Measurements from ENCODE around the gene RAP1GAP. TPM values are rescaled to one million over a fixed set of nuclear protein-coding genes. Genes with fewer than 3 reads are reported as not detected.
"Not testable (repeated sequence)": the region's sequence is repeated elsewhere in the genome, so short reads cannot be mapped to it uniquely, and the experiment has no call there.

RAP1GAP gene
- total RNA-seq, 1 experiment from 2014 or later, result 8.4 TPM

GRCh38 chr1:21570528-21570875, 98.7 kb downstream of the RAP1GAP start:
- Histone ChIP-seq H3K4me1 (peaks cover 46% of the 10 kb centered on the region), H3K27me3 (no peaks in the 10 kb centered on the region), H3K9me3 (replicated peaks) (no peaks in the 10 kb centered on the region), H3K27ac (no peak overlapping the region), H3K4me3 (no peak overlapping the region), H3K36me3 (no peaks in the 10 kb centered on the region)
- DNase-seq, result no peak

DNA sequence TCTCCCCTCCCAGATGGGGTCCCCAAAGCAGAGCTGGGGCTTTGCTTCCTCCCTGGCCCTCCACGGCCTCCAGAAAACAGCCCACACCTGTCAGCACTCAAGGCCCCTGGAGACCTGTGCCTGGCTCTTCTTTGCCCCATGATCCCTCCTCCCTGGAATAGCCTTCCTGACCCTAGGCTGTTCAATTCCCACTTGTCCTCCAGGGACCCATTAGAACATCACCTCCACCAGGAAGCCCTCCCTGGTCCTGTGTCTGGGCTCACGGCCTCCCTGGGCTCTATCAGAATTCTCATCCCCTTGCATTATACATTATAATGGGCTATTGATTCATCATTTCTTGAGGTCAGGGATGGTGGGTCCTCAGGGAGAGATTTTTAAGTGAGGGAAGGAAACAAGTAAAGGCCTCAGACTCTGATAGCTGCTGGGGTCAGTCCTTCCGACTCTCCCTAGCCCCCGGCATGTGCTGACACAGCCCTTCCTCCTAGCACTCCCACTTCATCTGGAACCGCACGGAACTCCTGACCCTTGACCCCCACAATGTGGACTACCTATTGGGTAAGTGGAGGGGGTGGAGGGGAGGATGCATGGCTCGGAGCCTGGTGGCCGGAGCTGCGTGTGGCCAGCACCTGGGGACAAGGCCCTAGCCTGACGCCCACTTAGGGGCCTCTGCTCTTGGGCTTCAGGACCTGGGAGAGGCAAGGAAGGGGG, 99.2 kb downstream of the RAP1GAP start:
- DNase-seq, result no peak
- Histone ChIP-seq H3K4me1 (peaks cover 51% of the 10 kb centered on the region), H3K36me3 (no peaks in the 10 kb centered on the region), H3K4me3 (no peak overlapping the region), H3K27ac (no peak overlapping the region), H3K9me3 (replicated peaks) (no peaks in the 10 kb centered on the region), H3K27me3 (no peaks in the 10 kb centered on the region)

DNA sequence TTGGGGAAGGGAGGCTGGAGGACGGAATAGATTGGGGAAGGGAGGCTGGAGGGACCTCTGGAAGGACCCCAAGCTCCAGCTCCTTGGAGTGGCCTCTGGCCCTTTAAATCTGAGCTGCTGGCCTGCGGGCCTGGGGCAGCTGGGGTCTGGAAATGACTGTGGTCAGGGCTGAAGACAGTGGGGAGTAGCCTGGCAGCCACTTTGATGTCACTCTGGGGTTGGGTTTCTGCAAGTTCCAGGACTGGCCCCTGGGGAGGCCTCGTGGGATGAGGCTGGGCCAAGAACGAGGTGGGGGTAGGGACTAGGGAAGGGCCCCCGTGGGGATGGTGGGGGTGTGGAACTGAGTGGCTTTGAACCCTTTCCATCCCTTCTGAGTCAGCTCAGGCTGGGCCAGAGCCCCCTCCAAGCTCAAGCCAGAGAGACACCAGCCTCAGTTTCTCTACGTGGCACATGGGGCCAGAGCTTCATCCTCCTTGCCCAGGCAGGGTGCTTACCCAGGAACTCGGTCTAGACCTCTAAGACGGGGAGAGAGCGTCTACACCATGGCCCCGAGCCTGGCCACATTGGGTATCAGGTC, 100.3 kb downstream of the RAP1GAP start:
- H3K27ac ChIP-seq, result no peak overlapping the region
- peak; percentile 76 to 79 for DNase-seq
- H3K36me3 ChIP-seq, result no peaks in the 10 kb centered on the region
- no peak overlapping the region for H3K4me3 ChIP-seq
- no peaks in the 10 kb centered on the region for H3K27me3 ChIP-seq
- peaks cover 56% of the 10 kb centered on the region for H3K4me1 ChIP-seq
- no peaks in the 10 kb centered on the region for H3K9me3 ChIP-seq (replicated peaks)

DNA sequence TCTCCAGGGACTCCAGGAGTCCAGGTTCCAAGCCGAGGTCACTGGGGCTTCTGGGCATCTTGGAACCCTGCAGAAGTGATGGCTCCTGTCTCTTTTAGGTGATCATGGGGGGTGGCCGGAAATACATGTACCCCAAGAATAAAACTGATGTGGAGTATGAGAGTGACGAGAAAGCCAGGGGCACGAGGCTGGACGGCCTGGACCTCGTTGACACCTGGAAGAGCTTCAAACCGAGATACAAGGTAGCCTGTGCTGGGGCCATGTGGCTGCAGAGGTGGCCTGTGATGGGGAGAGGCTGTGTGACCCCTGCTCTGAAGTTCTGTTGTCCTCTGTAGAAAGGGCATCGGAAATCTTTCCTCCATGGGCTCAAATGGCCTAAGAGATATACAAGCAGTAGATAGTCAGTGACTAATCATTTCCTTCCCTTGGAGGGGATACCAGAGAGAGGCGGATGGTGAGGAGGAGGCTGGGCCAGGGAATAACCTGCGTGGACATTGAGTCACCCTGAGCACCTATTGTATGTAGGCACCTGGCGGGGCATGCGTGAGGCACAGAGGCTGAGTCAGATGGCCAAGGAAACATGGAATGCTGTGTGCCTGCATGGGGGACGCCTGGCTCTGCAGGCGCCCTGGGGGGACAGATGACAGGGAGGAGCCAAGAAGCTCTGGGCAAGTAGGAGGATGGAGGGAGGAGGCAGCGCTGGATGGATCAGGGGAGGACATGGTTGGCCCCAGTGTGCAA, 101.0 kb downstream of the RAP1GAP start:
- no peak overlapping the region for H3K4me3 ChIP-seq
- no peaks in the 10 kb centered on the region for H3K9me3 ChIP-seq (replicated peaks)
- H3K4me1 ChIP-seq, result peaks cover 57% of the 10 kb centered on the region
- DNase-seq, result peak; percentile 42 to 49
- no peaks in the 10 kb centered on the region for H3K36me3 ChIP-seq
- no peak overlapping the region; the same call in 1 of the 2 replicates for H3K27ac ChIP-seq
- H3K27me3 ChIP-seq, result no peaks in the 10 kb centered on the region

DNA sequence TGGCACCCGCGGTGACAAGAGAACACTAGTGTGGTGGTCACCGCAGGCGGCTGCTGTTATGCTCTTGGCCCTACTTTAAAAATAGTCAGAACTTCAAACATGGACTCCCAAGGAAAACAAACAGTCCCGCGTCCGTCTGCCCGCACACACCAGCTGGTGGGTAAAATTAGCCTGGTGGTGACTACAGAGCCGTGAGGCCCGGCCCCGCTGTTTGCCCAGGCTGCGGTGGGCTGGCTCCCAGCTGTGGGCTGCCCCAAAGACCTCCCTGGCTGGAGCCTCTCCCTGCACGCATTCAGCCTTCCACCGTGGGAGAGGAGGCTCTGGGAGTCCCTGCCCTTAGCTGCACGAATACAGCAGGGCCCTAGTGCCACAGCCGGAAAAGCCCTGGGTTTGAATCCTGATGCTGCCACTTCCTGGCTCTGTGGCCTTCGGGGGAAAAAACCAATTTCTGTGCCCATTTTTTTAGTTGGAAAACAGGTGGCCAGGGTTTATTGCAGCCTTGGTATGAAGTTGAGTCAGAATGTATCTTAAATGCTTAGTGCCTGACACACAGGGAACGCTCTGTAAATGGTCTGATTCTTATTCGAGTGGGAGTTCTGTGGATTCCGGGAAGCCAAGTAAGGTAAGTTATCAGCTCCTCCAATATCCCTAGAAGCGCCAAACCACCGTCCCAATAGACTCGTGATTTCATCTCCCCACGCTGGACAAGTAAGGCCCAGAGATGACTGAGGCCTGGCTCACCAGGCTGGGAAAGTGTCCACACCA, 101.7 kb downstream of the RAP1GAP start:
- no peak overlapping the region for H3K4me3 ChIP-seq
- no peaks in the 10 kb centered on the region for H3K36me3 ChIP-seq
- no peak overlapping the region; the same call in 1 of the 2 replicates for H3K27ac ChIP-seq
- DNase-seq, result peak; percentile 81 to 82
- peaks cover 57% of the 10 kb centered on the region for H3K4me1 ChIP-seq
- no peaks in the 10 kb centered on the region for H3K9me3 ChIP-seq (replicated peaks)
- no peaks in the 10 kb centered on the region for H3K27me3 ChIP-seq

GRCh38 chr1:21566361-21566760, 102.8 kb downstream of the RAP1GAP start:
- H3K4me1 ChIP-seq, result peaks cover 57% of the 10 kb centered on the region
- not testable (repeated sequence) for H3K36me3 ChIP-seq; DNase-seq; H3K27ac ChIP-seq; H3K4me3 ChIP-seq; H3K9me3 ChIP-seq (replicated peaks); H3K27me3 ChIP-seq

GRCh38 chr1:21565285-21565684, 103.9 kb downstream of the RAP1GAP start:
- Histone ChIP-seq H3K4me3 (no peak overlapping the region), H3K36me3 (no peaks in the 10 kb centered on the region), H3K27me3 (no peaks in the 10 kb centered on the region), H3K27ac (no peak overlapping the region), H3K4me1 (peaks cover 59% of the 10 kb centered on the region), H3K9me3 (replicated peaks) (no peaks in the 10 kb centered on the region)
- no peak for DNase-seq

DNA sequence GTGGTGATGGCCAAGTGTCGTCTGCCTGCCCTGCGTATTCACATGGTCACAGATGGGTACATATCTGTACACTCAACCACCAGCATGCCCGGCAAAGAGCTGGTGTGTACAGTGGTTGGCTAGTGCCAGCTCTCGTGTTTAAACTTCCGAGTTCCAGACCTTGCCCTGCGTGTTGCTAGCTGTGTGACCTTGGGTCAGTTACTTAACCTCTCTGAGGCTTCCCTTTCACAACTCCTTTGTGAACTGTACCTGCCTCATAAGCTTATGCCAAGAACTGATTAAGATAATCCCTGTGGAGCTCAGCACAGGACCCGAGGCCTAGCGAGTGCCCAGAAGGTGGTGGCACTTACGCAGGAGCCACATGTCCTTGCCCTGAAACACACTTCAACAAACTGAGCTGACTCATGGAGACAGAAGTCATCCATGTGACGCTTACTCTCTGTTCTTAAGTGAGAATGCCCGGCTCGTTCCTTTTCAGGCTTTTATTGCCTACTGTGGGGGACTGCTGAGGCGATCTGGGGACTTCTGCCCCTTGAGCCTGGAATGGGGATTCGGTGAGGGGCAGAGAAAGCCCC, 104.5 kb downstream of the RAP1GAP start:
- Histone ChIP-seq H3K9me3 (replicated peaks) (no peaks in the 10 kb centered on the region), H3K36me3 (no peaks in the 10 kb centered on the region), H3K27ac (no peak overlapping the region), H3K27me3 (no peaks in the 10 kb centered on the region), H3K4me3 (no peak overlapping the region), H3K4me1 (peaks cover 54% of the 10 kb centered on the region)
- DNase-seq, result no peak

GRCh38 chr1:21563971-21564370, 105.2 kb downstream of the RAP1GAP start:
- Histone ChIP-seq H3K36me3 (no peaks in the 10 kb centered on the region), H3K27ac (no peak overlapping the region), H3K4me3 (no peak overlapping the region), H3K9me3 (replicated peaks) (no peaks in the 10 kb centered on the region), H3K27me3 (no peaks in the 10 kb centered on the region), H3K4me1 (peaks cover 54% of the 10 kb centered on the region)
- DNase-seq, result no peak

DNA sequence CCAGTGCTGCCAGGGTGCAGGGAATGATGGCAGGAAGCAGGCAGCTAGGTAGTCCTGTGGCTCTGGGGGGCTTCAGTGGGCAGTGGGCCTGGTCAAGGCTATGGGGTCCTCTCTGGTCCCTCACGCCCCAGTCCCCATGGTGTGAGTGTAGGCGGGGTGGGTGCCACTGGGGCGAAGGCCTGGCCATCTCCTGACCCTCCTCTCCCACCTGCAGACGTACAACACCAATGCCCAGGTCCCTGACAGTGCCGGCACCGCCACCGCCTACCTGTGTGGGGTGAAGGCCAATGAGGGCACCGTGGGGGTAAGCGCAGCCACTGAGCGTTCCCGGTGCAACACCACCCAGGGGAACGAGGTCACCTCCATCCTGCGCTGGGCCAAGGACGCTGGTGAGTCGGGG, 106.3 kb downstream of the RAP1GAP start:
- Histone ChIP-seq H3K4me1 (peaks cover 49% of the 10 kb centered on the region), H3K9me3 (replicated peaks) (no peaks in the 10 kb centered on the region), H3K4me3 (no peak overlapping the region), H3K27ac (no peak overlapping the region), H3K36me3 (no peaks in the 10 kb centered on the region), H3K27me3 (no peaks in the 10 kb centered on the region)
- DNase-seq, result no peak

- no peaks in the 10 kb centered on the region for H3K27me3 ChIP-seq
- H3K4me3 ChIP-seq, result no peak overlapping the region
- no peaks in the 10 kb centered on the region for H3K9me3 ChIP-seq (replicated peaks)
- H3K27ac ChIP-seq, result no peak overlapping the region
- no peaks in the 10 kb centered on the region for H3K36me3 ChIP-seq
- no peak for DNase-seq
- H3K4me1 ChIP-seq, result peaks cover 35% of the 10 kb centered on the region
Measured at GRCh38 chr1:21560916-21561638, 108.1 kb downstream of the RAP1GAP start.

- H3K36me3 ChIP-seq, result no peaks in the 10 kb centered on the region
- H3K4me1 ChIP-seq, result peaks cover 26% of the 10 kb centered on the region
- H3K4me3 ChIP-seq, result no peak overlapping the region
- no peaks in the 10 kb centered on the region for H3K9me3 ChIP-seq (replicated peaks)
- DNase-seq, result no peak
- no peak overlapping the region for H3K27ac ChIP-seq
- H3K27me3 ChIP-seq, result no peaks in the 10 kb centered on the region
Measured at GRCh38 chr1:21559788-21560567, 109.2 kb downstream of the RAP1GAP start.

DNA sequence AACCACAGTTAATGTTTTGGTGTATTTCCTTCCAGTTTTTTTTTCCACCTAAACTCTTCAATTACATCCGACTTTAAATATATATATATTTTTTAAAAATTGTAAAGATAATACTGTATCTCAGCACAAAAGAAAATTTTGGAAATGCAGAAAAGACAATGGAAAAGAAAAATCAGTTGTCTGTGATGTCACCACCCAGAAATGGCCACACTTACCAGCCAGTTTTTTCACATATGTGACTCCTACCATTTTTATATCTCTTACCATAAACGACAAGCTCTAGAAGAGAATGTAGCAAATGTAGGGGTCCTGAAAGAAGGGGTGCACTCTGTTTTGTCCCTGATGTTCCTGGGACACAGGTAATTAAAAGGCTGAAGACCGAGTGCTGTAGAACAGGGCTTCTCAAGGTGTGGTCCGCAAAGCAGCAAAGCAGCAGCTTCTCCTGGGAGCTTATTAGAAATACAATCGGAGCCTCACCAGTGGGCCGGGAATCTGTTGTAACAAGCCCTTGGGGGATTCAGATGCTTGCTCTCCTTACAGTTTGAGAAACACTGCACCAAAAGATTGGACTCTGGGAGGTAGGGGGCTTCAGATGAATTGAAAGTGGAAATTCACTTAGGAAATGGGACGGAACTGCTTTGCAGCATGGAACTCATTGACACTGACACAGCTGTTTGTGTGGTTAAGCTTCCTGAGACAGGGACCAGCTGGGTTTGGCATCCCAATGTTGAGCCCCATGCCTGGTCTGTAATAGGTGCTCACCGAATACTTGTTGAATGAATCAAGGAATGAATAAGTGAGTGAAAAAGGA, 115.8 kb downstream of the RAP1GAP start:
- Histone ChIP-seq H3K27me3 (no peaks in the 10 kb centered on the region), H3K36me3 (no peaks in the 10 kb centered on the region), H3K4me3 (peak overlapping the region; percentile 41), H3K4me1 (peaks cover 14% of the 10 kb centered on the region), H3K9me3 (replicated peaks) (no peaks in the 10 kb centered on the region), H3K27ac (peak overlapping the region; percentile 90)
- peak; percentile 85 to 86 for DNase-seq
